UCSD-AML1 (cell line): ENCODE results near the gene ZNF830.
"Not testable (repeated sequence)": the region's sequence is repeated elsewhere in the genome, so short reads cannot be mapped to it uniquely, and the experiment has no call there.

Experiments
- DNase-seq: peaks from one replicate; lab custom pipeline; 2025; ENCODE audit not compliant: unreplicated experiment; lab: John Stamatoyannopoulos, UW

ZNF830 gene

DNA sequence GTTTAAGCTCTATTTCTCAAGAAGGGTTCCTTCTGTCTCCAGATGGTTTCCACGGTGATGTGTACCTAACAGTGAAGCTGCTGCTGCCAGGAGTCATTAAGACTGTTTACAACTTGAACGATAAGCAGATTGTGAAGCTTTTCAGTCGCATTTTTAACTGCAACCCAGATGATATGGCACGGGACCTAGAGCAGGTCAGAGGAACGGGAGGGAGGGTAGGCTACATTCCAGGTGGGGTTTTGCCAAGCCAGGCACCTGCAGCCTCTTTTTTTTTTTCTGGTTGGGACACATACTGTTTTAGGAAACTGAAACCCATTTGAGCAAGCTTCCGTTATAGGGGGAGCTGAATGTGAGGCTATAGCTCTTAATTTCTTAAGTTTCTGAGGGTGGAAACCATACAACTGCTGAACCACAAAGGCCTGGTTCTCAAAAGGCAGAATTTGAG, 29.6 kb downstream of the ZNF830 start:
- no peak for DNase-seq

DNA sequence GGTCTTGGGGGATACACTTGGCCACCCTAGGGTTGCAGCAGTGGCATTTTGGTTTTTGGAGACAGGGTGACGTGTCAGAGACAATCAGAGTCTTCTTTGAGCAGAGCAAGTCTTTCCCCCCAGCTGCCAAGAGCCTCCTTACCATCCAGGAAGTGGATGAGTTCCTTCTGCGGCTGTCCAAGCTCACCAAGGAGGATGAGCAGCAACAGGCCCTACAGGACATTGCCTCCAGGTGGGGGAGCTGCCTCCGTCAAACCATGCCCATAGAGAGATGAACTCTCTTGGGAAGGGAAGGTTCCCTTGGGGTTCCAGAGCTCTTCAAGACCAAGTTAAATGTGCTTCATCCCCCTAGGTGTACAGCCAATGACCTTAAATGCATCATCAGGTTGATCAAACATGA, 30.3 kb downstream of the ZNF830 start:
- no peak for DNase-seq

DNA sequence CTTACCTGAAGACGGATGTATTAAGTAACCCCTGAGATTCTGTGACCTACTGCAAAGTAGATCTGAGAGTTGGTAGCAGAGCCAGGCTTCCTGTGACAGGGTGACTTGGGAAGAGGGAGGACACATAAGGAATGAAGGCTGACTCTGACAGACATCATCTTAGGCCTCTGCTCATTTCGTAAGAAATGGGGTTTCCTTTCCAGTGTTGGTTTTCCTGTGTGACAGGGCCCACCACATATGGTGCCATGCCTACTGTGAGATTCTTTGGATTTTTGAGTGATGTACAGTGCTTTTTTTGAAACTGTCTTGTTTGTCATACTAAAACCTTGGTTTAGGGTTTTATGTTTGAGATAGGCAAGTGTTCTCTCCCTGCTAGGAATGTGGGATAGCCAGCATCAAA, 31.7 kb downstream of the ZNF830 start:
- DNase-seq, result no peak

DNA sequence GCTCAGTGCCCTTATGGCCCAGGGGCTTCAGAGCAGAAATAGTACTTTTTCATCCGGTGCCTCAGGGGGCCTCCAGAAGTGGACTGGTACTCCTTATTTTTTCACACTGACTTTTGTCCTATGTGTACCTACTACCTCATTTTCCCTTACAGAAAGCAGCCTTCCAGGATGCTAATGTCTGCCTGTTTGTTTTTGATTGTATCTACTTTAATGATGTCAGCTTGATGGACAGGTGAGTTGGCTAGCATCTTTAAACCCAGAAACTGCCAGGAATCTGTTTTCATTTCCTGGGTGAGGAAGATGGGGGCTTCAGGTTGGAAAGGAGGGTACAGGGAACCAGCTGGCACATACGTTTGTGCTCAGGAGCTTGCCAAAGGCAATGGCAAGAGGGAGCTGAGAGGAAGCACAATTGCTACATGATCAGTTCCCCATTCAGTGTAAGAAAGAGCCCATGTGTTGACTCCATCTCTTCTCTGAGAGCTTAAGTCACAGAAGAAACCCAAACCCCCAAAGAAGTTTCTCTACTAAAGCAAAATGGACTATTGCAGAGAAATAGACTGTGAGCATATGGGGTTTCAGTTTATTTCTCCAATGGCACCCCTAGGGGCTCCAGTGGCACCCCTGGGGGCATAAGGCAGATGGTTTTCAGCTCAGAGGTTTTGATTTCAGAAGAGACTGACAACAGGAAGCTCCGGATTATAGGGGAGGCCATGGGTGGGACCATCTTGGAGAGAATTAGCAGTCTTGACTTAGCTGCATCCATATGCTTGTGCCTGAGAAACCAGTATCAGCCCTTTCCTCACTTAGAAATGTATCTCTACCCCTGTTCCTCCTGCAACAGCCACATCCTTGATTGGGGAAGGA, 35.3 kb downstream of the ZNF830 start:
- DNase-seq, result no peak

DNA sequence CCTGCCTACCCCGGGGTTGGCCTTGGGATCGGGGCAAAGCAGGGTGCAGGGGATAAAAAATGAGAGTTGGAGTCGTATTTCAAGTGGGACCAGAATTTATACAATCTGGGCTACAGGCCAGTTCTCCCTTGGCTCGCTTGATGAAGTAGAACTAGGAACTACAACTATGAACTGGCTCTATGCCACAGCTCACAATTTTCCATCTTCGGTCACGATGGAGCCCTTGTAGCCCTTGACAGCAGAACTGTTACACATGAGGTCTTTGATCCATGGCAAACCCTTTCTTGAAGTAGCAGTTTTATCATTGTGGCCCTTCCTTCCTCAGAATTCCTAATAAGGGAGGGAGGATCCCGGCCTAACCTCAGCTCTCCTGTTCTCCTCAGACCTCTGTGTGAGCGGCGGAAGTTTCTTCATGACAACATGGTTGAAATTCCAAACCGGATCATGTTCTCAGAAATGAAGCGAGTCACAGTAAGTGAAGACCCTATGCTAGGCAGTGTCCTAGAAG, 36.1 kb downstream of the ZNF830 start:
- DNase-seq, result no peak

- DNase-seq, result peak; percentile 83
Measured at GRCh38 chr17:34998205-34998604, 36.9 kb downstream of the ZNF830 start.

DNA sequence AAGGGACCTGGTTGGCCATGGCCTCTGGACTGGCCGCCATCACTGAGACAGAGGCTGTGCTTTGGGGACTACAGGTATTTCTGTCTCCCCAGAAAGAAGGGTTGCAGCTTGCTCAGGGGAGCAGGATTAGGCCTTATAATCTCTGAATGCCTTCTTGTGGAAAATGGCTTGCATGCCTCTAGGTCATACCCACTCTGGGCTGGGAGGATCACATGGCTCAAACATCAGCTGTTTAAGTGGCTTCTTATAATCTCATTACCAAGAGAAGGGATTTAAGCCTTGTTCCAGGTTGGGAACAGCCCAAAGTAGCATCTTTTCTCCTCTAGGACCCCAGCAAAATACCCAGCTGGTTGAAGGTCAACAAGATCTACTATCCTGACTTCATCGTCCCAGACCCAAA, 38.1 kb downstream of the ZNF830 start:
- DNase-seq, result no peak

DNA sequence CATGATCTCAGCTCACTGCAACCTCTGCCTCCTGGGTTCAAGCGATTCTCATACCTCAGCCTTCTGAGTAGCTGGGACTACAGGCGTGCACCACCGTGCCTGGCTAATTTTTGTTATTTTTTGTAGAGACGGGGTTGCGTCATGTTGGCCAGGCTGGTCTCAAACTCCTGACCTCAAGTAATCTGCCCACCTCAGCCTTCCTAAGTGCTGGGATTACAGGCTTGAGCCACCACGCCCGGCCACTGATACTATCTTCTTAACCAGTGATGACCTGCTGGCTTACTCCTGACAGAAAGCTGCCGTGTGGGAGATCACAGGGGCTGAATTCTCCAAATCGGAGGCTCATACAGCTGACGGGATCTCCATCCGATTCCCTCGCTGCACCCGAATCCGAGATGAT, 39.6 kb downstream of the ZNF830 start:
- not testable (repeated sequence) for DNase-seq

DNA sequence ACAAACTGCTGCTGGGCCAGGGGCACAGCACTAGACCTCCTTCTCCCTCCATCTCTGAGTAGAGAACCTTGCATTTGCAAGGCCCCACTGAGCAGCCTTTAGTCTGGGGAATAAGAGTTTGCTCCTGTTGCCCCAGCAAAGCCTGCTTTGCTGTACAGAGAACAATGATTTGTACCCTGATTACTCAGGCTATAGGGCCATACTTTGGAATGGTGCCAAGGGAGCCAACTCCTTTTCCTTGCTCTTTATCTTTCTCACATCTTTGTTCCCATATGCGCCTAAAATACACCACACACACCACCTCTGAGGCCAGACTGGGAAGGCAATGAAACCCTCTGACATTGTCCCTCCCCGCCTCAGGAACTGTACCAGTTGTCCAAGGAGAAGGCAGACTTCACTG, 40.2 kb downstream of the ZNF830 start:
- DNase-seq, result no peak

GRCh38 chr17:35002876-35003551, 41.7 kb downstream of the ZNF830 start:
- DNase-seq, result no peak

- DNase-seq, result no peak
Measured at GRCh38 chr17:35003778-35004177, 42.4 kb downstream of the ZNF830 start.

- DNase-seq, result no peak
Measured at GRCh38 chr17:35006345-35006744, 45.0 kb downstream of the ZNF830 start.

DNA sequence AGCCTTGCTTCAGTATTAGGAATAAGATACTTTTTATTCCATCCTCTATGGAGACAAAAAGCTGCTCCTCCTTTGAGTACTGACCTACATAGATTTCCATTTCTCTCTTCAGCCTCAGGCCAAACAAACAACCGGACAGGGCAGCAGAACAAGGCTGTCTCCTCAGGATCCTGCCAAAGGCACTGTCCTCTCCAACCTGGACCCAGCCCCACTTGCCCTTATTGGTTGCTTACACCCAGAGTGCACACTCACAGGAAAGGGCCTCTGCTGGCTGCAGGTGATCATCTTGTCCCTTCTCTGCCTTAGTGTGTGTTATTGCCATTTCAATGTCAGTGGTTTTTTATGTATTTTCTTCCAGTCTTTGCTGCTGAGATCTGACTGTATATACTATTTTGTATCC, 45.6 kb downstream of the ZNF830 start:
- no peak for DNase-seq

- no peak for DNase-seq
Measured at GRCh38 chr17:35010093-35010492, 48.8 kb downstream of the ZNF830 start.

GRCh38 chr17:35011671-35012216, 50.4 kb downstream of the ZNF830 start:
- DNase-seq, result no peak
